HG03354 (cell line): Measurements from ENCODE around the gene PHKB.
"Not testable (repeated sequence)": the region's sequence is repeated elsewhere in the genome, so short reads cannot be mapped to it uniquely, and the experiment has no call there.

Source experiments
- ATAC-seq: cut with Tn5 transposase; IDR thresholded peaks from one replicate; pipeline ENCODE4 v1.9.1; 2021; ENCODE audit warnings: mild to moderate bottlenecking; ENCODE audit not compliant: unreplicated experiment, poor library complexity, severe bottlenecking

PHKB gene

DNA sequence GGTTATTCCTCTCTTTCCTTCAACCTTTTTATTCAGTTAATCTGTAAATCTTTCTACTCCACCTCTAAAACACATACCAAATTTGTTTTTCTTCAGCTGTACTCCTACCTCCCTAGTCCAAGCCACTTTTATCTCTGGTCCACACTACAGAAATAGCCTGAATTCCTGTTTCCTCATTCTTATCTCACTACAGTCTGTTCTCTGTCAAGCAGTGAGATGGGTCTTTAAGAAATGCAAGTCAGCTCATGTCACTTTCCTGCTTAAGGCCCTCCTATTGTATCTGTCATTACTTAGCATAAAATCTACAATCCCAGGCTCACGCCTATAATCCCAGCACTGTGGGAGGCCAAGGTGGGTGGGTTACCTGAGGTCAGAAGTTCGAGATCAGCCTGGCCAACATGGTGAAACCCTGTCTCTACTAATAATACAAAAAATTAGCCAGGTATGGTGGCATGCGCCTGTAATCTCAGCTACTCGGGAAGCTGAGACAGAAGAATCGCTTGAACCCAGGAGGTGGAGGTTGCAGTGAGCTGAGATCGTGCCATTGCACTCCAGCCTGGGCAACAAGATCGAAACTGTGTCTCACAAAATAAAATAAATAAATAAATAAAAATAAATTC lies 7.0 kb downstream of the PHKB start:
- not testable (repeated sequence) for ATAC-seq

GRCh38 chr16:47469227-47469626 lies 8.1 kb downstream of the PHKB start:
- ATAC-seq, result no peak

- ATAC-seq, result no peak
These were observed 9.1 kb downstream of the PHKB start for GRCh38 chr16:47470211-47470610.

DNA sequence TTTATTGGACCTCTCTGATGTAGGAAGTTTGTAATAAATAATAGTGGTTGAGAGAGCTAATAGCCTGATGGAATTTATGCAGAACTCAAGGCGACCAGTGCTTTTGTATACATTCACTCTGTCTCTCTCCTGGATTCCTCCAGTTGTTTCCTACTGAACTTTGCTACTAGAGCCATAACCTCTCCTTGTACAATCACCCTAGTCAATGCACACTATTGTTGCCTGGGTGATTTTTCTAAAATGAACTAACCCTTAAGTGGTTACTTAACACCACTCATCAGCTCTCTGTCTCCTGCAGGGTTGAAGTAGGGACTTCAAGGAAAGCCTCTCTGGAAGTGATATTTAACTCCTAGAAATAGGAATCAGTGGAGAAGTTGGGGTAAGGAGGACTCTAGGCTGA lies 9.7 kb downstream of the PHKB start:
- no peak for ATAC-seq

DNA sequence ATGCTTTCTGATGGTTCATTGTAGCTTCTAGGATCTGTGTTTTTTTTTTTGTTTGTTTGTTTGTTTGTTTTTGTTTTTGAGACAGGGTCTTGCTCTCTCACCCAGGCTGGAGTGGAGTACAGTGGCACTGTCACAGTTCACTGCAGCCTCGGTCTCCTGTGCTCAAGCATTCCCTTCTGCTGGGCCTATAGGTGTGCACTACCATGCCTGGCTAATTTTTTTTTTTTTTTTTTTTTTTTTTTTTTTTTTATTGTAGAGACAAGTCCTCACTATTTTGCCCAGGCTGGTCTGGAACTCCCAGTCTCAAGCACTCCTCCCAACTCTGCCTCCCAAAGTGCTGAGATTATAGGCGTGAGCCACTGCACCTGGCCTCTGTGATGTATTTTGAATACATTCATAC lies 11.9 kb downstream of the PHKB start:
- ATAC-seq, result not testable (repeated sequence)

DNA sequence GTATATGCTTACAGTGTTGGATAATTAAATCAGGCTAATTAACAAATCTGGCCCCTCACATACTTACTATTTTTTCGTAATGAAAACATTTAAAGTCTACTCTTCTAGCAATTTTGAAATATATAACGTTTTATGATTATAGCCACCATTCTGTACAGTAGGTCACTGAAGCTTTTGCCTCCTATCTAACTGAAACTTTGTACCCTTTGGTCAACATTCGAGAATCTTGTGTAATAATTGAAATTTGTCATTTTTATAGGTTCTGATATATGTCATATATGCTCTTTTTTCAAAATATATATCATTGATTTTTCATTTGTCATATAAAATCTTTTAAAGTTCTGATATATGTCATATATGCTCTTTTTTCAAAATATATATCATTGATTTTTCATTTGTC lies 12.7 kb downstream of the PHKB start:
- ATAC-seq, result no peak

DNA sequence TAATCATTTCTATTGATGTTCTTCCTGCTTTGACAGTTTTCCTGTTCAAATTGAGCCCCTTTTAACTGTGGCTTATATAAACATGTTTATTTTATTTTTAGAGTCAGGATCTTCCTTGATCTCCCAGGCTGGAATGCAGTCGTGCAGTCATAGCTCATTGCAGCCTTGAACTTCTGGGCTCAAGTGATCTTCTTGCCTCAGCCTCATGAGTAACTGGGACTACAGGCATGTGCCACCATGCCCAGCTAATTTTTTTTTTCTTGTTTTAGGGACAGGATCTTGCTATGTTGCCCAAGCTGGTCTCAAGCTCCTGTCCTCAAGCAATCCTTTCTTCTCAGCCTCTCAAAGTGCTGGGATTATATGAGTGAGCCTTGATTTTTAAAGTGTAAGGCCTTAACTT lies 14.7 kb downstream of the PHKB start:
- ATAC-seq, result no peak

DNA sequence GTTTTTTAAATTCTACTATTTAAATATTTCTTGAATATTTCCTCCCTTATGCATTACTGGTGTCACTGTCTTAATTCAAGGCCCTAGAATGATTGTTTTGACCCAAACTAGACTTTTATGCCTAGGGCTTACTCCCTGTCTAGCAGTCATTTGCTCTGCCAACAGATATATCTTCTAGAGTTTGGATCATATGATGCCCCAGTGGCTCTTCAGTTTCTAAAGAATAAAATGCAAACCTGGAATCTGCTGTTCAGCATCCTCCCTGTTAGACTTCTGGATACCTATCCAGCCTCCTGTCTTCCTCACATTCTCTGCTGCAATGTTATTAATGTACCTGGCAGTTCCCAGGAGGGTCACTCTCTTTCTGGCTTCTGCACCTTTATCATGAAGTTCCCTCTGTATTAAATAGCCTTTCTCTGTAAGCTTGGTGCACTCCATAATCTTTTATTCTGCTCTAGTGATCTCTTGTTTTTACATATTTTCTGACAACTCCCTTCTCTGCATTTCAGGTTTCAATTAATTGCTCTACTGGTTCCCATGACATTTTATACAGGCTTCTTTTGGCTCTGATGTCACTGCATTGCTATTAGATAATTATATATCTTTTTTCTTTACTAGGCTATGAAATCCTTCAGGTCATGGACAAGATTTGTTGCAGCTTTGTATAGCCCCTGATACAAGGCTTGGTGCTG lies 15.7 kb downstream of the PHKB start:
- ATAC-seq, result no peak

DNA sequence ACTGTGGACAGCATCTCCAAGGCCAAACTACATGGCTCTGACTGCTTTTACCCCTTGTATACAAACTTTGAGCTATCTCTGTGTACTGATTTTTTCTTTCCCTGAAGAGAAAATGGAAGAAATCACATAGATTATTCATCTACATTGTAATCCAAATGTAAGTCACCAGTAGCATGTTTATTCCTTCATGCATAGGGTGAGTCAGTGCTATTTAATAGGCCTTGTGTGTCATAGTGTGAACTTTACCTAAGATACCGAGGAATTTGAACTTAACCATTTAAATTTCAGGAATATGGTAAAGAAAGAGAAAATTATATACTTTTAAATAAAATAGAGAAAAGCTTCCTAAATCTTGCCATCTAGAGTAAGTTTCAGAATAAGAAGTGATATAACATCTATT lies 16.5 kb downstream of the PHKB start:
- ATAC-seq, result no peak

DNA sequence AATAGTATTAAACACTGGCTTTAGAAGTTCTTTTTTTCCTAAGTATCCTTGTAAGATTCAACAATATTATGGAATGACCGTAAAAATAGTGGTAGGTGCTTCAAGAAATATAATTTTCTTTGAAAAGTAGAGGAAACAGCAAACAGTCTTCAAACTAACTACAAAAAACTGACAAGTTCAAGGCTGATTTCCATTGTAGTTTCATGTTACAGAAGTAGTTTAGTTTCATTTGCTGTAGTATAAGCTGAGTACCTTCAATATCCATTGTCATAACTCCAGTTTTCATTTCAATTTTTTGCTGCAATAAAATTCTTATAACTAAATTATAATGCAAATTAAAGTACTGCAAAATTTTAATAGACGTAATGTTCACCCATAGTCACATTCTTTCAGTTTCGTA lies 19.3 kb downstream of the PHKB start:
- no peak for ATAC-seq

DNA sequence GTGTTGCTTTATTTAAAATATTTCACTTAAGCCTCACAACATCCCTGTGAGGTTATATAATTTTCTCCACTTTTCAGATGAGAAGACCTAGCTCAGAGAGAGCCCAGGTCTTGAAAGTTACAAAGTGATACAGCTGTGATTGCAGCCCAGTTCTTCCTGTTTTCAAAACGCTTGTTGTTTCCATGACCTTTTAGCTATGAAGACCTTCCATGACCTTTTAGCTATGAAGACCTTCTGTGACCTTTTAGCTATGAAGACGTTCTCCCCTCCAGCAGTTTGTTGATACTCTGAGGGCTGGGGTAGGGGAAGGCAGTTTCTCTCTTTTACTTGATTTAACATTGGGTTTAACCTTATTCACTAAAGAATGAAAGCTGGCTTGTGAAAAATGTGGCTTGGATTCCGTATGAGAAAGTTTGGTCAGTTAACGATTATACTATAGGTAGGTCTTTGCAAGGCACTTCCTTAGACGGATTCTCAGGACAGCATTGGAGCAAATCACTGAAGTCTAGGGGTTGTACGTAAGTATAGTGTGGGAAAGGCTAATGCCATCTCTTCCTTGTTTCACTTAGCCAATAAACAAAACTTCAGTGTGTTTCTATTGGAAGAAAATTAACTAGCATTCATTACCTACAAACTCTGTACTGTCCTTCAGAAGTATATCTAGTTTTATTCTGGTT lies 20.7 kb downstream of the PHKB start:
- ATAC-seq, result no peak

DNA sequence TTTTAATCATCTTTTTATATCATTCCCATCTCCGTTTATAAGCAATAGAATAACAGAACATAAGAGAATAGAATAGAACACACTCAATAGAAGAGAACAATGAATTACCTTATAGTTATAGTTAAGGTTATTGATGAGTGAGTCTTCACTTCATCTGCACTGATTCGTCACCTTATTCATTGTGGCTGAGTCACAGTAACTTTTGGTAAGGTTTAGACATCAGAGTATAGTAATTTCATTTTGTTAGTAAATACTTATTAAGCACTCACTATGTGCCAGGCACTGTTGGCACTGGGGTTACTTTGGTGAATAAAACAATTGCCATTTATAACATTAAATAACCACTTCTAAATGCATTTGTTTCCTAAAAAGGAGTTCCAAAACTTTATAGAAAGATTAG lies 22.5 kb downstream of the PHKB start:
- no peak for ATAC-seq

- peak; percentile 68 for ATAC-seq
These were observed 25.7 kb downstream of the PHKB start for GRCh38 chr16:47486856-47487255.

GRCh38 chr16:47488051-47488450 lies 26.9 kb downstream of the PHKB start:
- ATAC-seq, result no peak

DNA sequence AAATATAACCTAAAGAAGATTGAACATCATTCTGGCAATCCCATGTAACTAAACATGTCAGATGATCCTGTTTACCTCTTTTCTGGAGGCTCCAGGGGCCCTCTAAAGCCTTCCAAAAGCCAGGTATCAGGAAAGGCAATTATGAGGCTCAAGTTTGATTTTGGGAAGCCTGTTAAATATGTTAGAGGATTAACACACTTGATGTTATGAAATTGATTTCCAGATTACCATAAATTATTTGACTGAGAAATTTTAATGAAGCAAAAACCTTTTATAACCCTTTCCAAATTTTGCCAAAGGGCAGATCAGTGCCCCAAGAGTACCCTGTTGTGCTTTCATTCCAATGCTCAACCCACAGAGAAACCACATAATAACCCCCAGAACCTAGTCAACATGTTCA lies 29.3 kb downstream of the PHKB start:
- no peak for ATAC-seq

GRCh38 chr16:47492036-47492427 lies 30.9 kb downstream of the PHKB start:
- no peak for ATAC-seq

DNA sequence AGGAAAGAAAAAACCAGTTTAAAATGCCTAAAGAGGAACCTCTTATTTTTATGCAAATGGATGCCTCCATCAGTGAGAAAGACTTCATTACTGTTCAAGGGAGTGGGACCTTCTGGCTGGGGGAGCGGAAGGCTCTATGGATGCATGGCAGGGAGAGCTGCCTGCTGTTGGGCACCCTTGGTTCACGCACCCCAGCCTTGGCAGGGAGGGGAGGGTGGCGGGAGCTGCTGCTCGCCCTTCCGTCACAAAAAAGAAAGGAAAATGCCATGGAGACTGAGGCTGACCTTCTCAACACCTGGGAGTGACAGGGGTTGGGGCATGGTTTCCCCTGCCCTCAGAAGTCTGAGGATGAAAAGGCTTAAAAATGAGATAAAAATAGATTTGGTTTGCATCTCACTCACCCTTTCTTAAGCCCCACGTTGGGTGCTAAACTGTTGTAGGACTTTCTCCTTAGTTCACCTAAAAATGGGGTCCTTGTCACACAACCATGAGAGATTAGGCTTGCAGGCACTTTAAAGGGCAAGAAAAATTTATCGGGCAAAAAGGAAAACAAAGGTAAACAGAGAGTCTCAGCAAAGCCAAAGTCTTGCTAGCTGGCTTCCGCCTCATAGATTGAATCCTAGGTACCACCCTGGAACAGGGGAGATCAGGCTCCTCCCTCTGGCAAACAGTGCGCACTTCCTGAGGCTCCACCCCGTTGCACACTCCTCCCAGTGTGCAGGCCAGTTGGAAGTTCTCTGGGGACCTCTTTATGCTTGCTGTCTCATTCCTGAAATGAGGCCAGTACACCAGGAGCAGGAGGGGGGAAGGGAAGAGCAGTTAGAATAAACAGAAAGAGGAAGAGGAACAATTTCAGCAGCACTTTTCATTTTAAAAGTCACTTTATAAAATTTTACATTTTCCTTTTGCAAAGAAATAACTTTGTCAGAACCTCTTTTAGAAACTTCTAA lies 31.6 kb downstream of the PHKB start:
- peak; percentile 77 for ATAC-seq

GRCh38 chr16:47493381-47494337 lies 32.5 kb downstream of the PHKB start:
- ATAC-seq, result peak; percentile 63

DNA sequence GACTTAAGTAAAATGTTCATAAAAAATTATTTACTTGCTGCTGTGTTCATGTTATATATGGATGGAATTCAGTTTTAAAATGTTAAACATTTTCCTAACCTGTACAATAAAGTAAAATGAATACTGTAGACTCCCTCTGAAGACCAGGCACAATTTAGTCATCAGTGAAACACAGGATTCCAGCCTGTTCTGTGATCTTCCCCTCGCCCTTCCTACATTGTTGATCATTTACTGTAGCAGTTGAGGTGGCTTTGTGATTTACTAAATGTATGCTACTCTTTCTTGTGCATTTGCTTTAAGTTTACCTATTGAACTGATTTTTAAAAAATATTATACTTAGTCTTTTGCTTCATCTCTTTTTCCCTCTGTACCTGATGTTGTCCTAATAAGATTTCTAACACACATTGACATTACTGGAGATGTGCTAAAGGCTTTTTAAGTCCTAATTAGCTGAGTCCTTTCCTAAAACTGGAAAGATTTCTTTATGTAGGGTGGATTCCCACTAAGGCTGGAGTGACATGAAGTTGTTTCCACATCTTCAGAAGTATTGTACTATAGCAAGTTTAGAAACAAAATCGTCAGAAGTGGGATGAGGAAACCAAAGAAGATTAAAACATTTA lies 38.1 kb downstream of the PHKB start:
- no peak for ATAC-seq
